HG03064 (cell line): ENCODE measurements around the gene IMMP2L.
"Not testable (repeated sequence)": the region's sequence is repeated elsewhere in the genome, so short reads cannot be mapped to it uniquely, and the experiment has no call there.

Source experiments
- ATAC-seq: cut with Tn5 transposase; IDR thresholded peaks from one replicate; pipeline ENCODE4 v1.9.1; 2021; ENCODE audit warnings: low read depth; ENCODE audit not compliant: unreplicated experiment

IMMP2L gene

DNA sequence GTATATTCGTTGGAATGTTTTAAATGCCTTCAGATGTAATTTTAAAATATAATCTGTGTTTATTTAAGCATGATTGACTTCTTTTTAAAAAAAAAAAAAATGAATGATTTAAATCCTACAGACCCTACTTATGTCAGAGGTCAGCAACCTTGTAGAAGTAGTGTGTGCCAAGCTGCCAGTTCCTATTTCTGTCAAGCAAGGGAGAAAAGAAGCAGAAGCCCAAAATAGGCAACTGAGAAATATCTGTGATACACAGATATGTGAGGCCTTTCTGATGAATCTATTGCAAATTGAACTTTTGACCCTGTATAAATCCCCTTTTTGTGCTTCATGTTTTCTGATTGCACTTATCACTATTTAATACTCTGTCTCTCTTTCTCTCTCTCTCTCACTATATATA, 271.9 kb downstream of the IMMP2L start:
- ATAC-seq = no peak

DNA sequence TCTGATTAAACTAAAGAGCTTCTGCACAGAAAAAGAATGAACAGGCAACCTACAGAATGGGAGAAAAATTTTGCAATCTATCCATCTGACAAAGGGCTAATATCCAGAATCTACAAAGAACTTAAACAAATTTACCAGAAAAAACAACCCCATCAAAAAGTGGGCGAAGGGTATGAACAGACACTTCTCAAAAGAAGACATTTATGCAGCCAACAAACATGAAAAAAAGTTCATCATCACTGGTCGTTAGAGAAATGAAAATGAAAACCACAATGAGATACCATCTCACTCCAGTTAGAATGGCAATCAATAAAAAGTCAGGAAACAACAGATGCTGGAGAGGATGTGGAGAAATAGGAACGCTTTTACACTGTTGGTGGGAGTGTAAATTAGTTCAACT, 273.9 kb downstream of the IMMP2L start:
- not testable (repeated sequence) for ATAC-seq

DNA sequence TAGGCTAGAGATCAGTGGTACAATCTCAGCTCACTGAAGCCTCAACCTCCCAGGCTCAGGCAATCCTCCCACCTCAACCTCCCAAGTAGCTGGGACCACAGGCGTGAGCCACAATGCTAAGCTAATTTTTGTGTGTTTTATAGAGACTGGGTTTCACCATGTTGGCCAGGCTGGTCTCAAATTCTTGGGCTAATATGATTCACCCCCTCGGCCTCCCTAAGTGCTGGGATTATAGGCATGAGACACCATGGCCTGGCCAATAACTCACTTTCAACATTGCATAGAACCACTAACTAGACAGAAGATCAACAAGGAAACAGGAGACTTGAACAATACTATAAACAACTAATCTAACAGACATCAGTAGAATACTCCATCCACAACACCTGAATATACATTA, 279.7 kb downstream of the IMMP2L start:
- no peak for ATAC-seq

DNA sequence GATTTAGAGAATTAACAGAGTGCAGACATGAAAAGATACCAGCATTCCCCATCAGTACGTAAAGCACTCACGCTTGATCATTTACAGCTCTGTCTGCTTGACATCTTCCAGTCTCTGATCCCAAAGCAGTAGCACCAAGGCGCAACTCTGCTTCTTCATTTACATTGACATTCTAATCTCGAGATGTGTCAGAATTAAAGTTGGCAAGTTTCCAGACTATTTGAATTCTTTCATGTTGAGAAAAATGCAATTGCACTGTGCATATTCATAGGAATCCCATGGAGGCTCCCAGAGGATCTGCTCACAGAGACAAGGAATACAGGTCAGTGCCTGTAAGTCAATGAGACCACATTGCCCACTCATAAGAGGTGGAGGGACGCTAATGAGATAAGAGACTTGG, 287.4 kb downstream of the IMMP2L start:
- no peak for ATAC-seq

DNA sequence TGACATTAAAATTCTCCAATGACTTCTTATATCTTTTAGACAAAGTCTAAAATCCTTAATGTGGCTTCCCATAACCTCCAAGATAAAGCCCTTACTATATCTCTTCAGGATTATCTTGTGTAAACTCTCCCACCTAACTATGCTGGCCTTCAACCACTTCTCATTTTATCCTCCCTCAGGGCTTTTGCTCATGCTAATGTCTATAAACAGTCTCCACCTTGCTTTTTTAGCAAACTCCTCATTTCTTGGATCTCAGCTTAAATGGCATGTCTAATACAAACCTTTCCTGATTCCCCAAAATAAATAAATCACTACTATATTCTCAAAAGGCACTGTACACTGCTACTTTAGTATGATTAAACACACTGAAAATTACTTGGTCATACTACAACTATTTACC, 290.2 kb downstream of the IMMP2L start:
- no peak for ATAC-seq

DNA sequence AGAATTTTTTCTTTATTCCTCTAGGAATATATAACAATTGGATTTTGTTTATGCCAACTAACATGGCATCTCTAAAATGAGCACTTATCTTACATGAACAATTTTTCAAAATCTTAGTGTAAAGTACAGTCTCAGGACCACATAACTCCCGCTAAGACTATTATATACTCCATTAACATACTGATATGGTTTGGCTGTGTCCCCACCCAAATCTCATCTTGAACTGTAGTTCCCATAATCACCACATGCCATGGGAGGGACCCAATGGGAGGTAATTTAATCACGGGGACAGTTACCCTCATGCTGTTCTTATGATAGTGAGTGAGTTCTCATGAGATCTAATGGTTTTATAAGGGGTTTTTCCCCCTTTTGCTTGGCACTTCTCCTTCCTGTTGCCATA, 291.5 kb downstream of the IMMP2L start:
- not testable (repeated sequence) for ATAC-seq

DNA sequence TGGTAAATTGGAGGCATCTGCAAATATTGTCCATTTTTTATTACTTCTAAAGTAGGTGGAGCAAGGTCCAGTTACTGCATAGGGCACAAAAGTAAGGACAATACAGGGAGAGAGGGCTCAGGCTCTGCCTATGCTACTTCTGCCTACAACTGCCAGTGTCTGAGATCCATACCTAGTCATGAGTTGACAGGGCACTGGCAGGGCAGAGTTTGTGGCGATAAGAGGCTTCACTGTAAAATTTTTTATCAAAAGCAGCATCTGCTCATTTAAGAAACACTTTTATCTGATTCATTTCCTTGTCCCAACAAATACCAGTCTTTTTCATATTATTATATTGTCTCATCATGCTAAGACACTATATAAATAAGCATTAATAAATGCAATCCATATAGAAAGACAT, 293.4 kb downstream of the IMMP2L start:
- no peak for ATAC-seq

DNA sequence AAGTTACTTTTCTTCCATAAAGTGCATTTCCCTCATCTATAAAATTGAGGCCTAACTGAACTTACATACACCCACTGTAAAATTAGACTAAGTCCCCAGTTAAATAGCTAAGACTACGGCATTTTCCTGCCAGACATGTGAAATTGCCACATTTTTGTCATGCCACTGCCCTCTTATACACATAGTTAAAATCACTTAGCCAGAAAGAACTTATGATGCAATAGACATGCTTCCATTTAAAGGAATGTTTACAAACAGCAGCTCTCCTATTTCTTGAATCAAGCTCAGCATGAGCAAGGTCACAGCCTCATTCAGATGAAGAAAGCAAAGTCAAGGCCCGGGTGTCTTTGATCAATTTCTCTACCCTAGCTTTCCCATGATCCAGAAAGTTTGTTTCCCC, 295.7 kb downstream of the IMMP2L start:
- ATAC-seq = no peak

DNA sequence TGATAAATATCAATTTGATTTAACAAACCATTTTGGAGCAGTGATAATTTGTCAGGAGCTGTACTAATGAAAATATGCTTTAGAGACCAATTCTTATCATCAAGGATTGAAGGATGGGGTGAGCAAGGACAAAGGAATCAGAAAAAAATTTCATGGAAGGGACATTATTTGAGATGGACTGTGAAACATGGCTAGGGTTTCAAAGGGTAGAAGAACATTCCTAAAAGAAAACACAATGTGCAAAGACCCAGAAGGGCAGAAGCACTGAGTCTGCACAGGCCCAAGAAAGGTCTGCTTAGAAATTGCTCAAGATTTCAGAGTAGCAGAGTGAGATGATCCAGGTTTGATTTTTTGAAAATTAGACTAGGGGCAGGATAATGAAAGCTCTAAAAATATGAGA, 296.9 kb downstream of the IMMP2L start:
- ATAC-seq = no peak

DNA sequence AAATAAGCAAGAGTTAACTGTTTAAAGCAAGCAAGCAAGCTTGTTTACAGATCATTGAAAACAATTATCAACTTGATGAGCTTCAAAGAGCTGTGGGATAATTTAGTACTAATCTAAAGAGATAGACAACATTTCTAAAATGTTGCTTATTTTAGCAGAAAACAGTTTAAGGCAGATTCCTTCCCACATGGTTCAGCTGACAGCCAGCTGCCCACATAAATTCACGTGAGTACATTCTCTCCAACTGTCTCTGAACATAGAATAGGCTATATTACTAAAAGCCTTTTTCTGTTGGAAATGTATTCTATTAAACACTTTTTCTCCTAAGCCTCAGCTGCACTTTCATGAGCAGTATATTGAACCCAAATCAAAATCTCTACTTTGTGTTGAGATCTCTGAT, 297.3 kb downstream of the IMMP2L start:
- ATAC-seq = no peak

DNA sequence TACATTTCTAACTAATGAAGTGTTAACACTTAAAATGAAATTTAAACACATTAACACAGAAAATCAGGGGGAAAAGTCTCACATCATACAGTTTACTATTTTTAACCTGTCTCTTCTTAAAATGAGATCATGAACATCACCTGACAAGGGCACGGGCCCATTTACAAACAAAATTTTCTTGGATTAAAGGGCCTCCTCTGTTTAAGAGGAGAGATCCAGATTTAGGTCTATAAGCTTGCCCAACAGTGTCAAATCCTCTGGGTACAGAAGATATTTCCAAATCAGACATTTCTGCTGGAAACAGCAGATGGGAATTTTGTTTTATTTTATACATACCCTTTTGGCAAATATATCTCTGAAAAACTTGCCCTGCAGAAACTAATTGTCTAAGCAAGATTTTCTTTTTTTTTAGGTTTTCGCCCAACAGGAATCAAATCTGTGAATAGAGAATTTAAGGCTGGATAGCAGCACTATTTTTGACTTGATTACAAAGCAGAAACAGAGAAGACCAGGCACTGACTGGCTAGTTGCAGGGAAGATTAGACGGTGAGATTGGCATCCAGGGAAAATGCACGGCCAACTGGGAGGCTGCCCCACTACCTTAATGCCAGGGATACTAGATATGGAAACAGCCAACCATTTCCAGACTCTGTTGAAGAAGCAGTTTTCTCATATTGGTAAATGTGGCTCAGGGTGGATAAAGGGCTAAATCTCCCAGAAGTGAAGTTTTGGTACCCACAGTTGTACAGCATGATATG, 298.0 kb downstream of the IMMP2L start:
- ATAC-seq = no peak

DNA sequence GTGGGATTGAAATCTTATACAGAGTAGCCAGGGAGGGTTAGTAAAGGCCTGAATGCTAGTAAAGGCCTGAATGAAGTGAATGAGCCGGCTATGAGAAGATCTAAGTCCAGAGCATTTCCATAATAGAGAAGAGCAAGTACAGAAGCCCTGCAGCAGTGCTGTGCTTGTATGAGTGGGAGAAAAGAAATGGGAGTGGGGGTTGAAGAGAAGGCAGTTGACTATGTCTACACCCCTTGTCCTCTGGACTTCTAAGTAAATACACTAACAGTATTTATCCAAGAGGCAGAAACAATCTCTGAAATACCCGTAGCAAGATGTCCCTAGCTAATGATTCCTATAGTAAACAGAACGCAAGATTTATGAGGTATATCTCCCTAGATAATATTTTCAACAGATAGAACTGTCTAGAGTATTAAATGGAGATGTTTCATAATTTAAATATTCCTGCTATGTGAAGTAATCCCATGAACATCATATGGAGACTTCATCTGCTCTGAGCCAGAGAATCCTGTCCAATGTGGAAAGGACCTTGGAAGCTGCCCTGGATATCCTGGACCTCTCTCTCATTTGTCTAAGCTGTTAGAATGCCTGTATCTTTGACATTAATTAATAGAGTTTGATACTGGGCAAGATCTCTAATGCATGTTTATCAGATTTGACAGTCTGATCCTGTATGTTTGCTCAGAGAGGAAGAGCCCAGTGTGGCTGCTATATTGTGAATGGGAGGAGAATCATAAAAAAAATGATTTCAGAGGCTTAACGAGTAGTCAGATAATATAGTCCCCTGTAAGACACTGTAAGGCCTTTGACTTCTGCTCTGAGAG, 299.8 kb downstream of the IMMP2L start:
- no peak for ATAC-seq

DNA sequence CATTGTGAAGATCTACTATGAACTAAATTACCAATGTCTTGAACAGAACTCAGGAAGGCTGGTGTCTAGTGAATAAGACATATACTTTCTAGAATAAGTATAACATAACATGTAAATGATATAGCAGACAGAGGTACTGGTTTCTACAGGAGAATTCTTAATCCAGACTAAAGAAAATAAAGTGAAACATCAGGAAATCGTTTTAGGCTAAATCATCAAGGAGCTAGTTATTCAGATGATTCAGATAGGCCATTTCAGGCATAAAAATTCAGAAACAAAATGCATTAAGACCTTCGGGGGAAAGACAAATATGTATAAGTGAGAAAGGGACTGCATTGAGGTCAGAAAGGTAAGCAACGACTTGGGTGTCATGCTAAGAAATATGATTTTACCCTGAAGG, 300.8 kb downstream of the IMMP2L start:
- ATAC-seq = no peak

DNA sequence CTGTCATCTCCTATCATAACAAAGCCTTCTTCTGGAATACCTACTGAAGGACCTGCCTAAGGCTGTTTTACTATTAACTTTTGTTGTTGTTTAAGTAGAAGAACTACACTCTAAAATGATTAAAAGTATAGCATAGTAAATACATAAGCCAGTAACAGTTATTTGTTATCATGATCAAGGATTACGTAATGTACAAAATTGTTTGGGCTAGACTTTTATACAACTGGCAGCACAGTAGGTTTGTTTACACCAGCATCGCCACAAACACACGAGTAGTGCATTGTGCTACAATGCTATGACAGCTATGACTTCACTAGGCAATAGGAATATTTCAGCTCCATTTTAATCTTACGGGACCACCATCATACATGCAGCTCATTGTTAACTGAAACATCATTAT, 302.3 kb downstream of the IMMP2L start:
- ATAC-seq = no peak

DNA sequence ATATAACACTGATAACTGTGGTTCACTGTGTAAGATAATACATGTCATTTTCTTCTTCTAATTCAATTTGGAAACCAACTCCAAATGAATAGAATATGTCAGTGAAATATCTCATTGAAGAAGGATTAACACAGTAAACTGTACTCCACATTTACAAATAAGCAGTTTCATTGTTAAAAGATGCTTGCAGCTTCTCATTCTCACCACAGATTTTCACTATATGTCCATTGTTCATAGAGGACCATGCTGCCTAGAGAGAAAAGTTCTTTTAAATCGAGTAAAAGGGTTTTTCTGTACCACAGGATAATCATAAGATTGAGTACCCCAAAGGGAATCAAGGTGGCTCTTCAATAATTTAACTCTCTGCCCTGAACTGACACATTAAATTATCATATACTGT, 305.9 kb downstream of the IMMP2L start:
- ATAC-seq = no peak

DNA sequence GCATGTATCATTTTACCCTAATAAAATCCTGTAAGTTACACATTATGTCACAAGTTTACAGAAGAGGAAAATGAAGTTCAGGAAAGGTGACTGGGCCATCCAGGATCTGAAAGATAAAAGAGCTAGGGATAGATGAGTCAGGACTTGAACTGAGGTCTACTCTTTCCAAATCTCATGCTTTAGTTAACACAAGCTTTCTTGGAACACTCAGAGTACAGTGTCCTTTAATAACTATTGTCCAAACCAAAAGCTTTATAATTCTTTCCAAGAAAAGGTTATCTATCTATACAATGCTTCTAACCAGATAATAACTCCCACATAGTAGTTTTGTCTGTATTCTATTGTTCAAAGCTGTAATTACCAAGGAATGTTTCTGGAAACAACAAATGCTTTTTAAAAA, 306.7 kb downstream of the IMMP2L start:
- no peak for ATAC-seq

DNA sequence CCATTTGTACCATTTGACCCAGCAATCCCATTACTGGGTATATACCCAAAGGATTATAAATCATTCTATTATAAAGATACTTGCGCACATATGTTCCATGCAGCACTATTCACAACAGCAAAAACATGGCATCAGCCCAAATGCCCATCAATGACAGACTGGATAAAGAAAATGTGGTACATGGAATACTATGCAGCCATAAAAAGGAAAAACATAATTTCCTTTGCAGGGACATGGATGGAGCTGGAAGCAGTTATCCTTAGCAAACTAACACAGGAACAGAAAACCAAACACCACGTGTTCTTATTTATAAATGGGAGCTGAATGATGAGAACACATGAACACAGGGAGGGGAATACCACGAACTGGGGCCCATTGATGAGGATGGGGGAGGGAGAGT, 310.9 kb downstream of the IMMP2L start:
- ATAC-seq = not testable (repeated sequence)

DNA sequence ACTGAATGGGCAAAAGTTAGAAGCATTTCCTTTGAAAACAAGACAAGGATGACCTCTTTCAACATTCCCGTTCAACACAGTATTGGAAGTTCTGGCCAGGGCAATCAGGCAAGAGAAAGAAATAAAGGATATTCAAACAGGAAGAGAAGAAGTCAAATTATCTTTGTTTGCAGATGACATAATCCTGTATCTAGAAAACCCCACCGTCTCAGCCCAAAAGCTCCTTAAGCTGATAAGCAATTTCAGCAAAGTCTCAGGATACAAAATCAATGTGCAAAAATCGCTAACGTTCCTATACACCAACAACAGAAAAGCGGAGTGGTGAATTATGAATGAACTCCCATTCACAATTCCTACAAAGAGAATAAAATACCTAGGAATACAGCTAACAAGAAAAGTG, 312.5 kb downstream of the IMMP2L start:
- ATAC-seq = not testable (repeated sequence)

DNA sequence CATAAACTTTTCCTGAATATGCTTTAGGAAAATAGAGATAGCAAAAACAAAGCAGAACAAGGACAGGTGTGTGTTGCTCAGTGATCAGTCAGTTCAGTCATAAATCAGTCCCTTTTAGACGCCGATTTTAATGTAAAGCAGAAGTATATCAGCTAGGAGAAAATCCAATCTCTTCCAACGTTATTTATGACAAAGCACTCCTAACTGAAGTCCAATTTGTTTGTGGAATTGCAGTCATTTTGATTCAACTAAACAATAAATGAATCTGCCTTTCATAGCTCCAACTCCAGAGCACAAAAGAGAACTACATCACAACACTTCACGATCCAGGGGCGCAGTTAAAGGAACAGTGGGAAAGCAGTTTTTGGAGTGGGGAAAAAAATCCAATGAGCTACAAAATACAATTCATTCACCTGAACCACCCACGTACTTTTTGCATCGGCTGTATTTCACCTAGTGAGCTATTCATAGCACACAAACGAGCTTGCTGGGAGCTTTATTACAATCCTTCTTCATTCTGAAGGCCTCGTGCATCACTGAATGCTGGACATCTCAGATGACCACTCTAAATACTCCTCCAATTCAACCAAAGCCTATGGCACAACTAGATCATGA, 320.0 kb downstream of the IMMP2L start:
- no peak for ATAC-seq

DNA sequence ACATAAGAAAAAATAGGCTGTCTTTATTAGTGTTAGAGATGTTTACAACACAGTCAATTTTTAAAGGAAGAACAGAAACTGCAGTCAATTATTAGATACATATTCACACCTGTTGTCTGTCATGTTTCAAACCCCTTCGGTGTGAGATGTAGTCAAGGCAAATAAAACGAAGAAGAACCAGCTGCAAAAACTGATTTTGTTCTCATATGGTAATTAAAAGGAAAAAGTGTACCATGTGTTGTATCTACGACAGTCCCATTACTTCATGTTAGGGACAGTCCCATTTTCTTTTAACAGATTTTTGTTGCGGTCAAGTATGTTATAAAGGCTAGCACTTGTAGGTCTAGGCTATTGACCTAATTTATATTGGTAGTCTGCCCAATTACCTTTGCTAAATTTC, 321.9 kb downstream of the IMMP2L start:
- no peak for ATAC-seq

DNA sequence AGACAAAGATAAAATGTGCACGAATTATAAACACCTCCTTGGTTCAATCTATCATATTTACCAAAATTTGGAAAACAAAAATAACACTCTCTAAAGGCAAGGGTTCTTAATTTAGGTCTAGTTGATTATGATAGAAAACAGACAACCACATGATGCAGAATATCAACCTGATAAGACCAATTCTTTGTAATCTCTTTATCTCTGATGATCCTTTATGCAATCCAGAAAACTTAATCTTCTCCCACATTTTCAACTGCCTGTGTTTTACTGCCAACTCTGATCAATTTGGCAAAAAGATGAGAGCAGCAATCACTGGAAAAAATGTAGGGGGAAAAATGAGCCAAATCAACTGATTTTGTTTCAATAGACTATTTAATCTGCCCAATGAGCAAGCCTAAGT, 322.9 kb downstream of the IMMP2L start:
- ATAC-seq = no peak

DNA sequence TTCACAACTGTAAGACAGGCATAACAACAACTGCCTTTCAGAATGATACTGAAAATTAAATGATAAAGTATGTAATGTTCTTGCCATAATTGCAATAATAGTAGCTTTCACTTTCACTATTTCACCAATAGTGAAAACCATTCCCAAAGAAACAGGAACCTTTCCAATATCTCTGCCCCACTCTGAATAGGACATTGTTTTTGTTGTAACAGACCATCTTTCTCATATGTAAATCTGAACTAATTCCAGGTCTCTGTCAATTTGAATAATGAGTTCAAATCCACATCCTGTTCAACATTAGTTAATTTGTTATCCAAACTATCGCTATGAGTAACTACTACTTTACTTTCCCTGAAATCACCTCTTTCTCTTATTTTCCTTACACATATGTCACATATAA, 323.4 kb downstream of the IMMP2L start:
- ATAC-seq = no peak
